Lower lobe of right lung (tissue), 2 donors: Measurements from ENCODE around the gene HDGF. TPM values are rescaled to one million over a fixed set of nuclear protein-coding genes. Genes with fewer than 3 reads are reported as not detected.

Experiments
- ATAC-seq, 2 donors: fragments of 200-7000 bp; cut with Tn5 transposase; one replicate each; pipeline ENCODE4 v1.9.1; 2020 to 2022; ENCODE audit warnings: mild to moderate bottlenecking in 2 of 2, moderate library complexity in 2 of 2
- DNase-seq: peaks from one replicate; pipeline ENCODE4 v3.0.0-alpha.2; 2020
- H3K27ac ChIP-seq: fragments of 200-600 bp; one replicate; pipeline ENCODE4 v1.8.0; 2022
- H3K27me3 ChIP-seq: fragments of 200-600 bp; one replicate; pipeline ENCODE4 v1.8.0; 2022; ENCODE audit warnings: low read depth
- H3K36me3 ChIP-seq: fragments of 200-600 bp; one replicate; pipeline ENCODE4 v1.8.0; 2022; ENCODE audit warnings: mild to moderate bottlenecking
- H3K4me1 ChIP-seq: fragments of 200-600 bp; one replicate; pipeline ENCODE4 v1.8.0; 2022
- H3K4me3 ChIP-seq: fragments of 200-600 bp; one replicate; pipeline ENCODE4 v1.8.0; 2022; ENCODE audit warnings: mild to moderate bottlenecking
- H3K9me3 ChIP-seq: fragments of 200-600 bp; one replicate; pipeline ENCODE4 v1.8.0; 2022
- intact Hi-C: fragments of 100-400 bp; cut with DNase I; formaldehyde crosslinking; loops from one replicate; pipeline ENCODE4 v1.11.0; 2022
- total RNA-seq: library from RNA; stranded (reverse); fragmentation: NEBNext Ultra II Directional; extraction: Animal tissue kit (Norgen Biotek cat#: 25700); gene quantifications from one replicate; pipeline ENCODE4 v1.2.1, GENCODE V29; 2021
- TF ChIP-seq, protein P1 (sequence below): fragments of 200-600 bp; IDR thresholded peaks from one replicate; pipeline ENCODE4 v1.8.0; 2022; ENCODE audit warnings: antibody characterized with exemption, mild to moderate bottlenecking
- donor health status: DM: no; HTN: yes; CAD: no; lungs with severe emphysema.

HDGF gene
- total RNA-seq, 1 donor from 2014 or later: 146 TPM

DNA sequence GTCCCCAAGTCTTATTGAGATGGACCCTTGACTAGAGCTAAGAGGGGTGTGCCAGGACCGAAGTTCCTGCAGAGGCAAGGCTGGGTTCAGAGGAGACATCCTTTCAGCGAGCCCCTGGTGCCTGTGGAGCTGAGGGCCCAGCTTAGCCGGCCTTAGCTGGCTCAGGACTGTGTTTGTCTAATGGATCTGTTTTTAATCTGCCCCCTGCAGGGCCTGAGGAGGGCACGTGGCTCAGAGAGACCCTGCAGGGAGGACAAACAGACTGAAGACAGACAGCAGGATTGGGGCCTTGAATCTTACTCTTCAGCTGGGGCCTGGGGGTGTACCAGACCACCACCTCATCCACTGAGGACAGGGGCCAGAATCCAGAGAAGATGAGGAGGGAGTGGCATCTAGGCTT, 47.7 kb downstream of the HDGF start:
- no peak overlapping the region for H3K4me3 ChIP-seq
- TF ChIP-seq, protein P1, sequence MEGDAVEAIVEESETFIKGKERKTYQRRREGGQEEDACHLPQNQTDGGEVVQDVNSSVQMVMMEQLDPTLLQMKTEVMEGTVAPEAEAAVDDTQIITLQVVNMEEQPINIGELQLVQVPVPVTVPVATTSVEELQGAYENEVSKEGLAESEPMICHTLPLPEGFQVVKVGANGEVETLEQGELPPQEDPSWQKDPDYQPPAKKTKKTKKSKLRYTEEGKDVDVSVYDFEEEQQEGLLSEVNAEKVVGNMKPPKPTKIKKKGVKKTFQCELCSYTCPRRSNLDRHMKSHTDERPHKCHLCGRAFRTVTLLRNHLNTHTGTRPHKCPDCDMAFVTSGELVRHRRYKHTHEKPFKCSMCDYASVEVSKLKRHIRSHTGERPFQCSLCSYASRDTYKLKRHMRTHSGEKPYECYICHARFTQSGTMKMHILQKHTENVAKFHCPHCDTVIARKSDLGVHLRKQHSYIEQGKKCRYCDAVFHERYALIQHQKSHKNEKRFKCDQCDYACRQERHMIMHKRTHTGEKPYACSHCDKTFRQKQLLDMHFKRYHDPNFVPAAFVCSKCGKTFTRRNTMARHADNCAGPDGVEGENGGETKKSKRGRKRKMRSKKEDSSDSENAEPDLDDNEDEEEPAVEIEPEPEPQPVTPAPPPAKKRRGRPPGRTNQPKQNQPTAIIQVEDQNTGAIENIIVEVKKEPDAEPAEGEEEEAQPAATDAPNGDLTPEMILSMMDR: no peak
- intact Hi-C loops: no loop called here
- H3K27ac ChIP-seq: no peak overlapping the region
- H3K9me3 ChIP-seq: no peaks in the 10 kb centered on the region
- ATAC-seq (no peak), DNase-seq (no peak)
- no peaks in the 10 kb centered on the region for H3K36me3 ChIP-seq
- peaks cover 32% of the 10 kb centered on the region for H3K4me1 ChIP-seq
- peaks cover 45% of the 10 kb centered on the region for H3K27me3 ChIP-seq

DNA sequence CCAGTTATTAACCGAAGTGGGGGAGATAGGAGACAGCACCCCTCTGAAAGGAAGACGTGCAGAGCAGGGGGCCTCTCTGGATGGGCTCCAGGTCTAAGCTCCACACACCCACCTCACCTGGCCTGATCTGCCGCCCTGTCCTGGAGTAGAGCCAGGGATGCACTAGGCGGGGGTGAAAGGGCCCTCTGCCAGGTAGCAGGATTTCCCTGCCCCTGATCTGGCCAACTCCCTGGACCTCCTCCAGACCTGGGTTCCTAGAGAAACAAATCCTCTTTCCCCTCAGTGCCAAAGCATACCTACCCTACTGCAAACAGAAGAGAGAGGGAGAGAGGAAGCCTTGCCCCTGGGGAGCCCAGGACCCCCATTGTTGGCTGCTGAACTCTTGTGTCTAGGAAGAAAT, 48.1 kb downstream of the HDGF start:
- no peak overlapping the region for H3K4me3 ChIP-seq
- no peak overlapping the region for H3K27ac ChIP-seq
- H3K4me1 ChIP-seq: peaks cover 32% of the 10 kb centered on the region
- H3K36me3 ChIP-seq: no peaks in the 10 kb centered on the region
- ATAC-seq: no peak
- intact Hi-C loops: no loop called here
- TF ChIP-seq, protein P1: no peak
- DNase-seq: no peak
- H3K9me3 ChIP-seq: no peaks in the 10 kb centered on the region
- H3K27me3 ChIP-seq: peaks cover 45% of the 10 kb centered on the region

DNA sequence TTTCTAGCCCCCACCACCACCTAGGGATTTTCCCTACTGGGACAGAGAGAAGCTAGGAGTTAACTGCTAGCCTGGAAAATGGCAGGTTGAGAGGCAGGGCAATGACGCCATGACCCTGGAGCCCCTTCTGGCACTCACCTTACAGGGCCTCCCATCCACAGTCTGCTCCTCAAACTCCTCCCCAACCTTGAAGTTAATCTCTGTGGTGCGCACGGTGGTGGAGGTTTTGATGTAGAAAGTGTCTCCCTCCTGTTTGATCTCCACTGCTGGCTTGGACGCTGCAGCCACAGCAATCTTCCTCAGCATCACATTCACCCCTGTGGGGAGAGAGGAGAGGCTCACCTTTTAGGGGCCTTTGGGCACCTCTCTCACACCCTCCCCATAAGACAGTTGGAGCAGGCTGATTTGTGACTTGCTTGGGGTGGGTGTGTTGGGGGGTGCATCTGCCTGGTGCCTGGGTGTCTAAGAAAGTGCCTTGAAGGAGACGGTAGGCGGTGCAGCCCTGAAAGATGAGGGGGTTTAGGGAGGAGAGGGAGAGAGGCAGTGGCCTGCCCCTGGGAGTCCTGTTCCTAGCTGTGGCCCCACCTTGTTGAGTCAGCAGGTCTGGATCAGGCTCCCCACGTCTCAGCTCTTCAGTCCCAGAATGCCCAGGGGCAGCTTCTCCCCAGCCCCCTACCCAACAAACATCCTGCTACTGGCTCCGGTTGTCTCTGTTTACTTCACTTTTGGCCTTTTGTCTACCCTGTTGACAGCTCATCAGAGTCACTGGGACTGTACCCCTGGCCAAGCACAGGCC, 50.5 kb downstream of the HDGF start:
- Histone ChIP-seq H3K27me3 (peaks cover 41% of the 10 kb centered on the region), H3K4me3 (no peak overlapping the region), H3K36me3 (no peaks in the 10 kb centered on the region), H3K4me1 (peaks cover 17% of the 10 kb centered on the region), H3K9me3 (no peaks in the 10 kb centered on the region), H3K27ac (no peak overlapping the region)
- ATAC-seq (no peak), DNase-seq (no peak)
- intact Hi-C loops: no loop called here
- TF ChIP-seq, protein P1: no peak

DNA sequence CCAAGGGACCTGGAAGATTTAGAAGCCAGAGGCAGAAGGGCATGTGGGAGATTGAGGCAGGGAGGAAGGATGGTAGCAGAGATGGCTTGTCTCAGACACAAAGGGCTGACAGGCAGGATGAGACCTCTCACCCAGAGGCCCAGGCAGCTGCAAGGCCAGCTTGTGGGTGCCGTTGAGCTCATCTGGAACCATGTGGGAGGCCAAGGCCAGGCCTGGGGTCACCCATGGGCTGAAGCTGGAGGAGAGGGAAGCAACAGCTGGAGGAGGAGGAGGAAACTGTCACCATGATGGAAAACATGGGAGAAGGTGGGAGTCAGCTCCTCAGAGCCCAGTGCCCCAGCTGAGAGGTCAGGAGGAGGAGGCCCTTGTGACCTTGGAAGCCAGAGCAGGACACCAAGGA, 52.5 kb downstream of the HDGF start:
- H3K27me3 ChIP-seq: peaks cover 23% of the 10 kb centered on the region
- no peaks in the 10 kb centered on the region for H3K4me1 ChIP-seq
- H3K36me3 ChIP-seq: no peaks in the 10 kb centered on the region
- H3K4me3 ChIP-seq: no peak overlapping the region
- TF ChIP-seq, protein P1: no peak
- intact Hi-C loops: no loop called here
- H3K27ac ChIP-seq: no peak overlapping the region
- ATAC-seq (no peak), DNase-seq (no peak)
- H3K9me3 ChIP-seq: no peaks in the 10 kb centered on the region

DNA sequence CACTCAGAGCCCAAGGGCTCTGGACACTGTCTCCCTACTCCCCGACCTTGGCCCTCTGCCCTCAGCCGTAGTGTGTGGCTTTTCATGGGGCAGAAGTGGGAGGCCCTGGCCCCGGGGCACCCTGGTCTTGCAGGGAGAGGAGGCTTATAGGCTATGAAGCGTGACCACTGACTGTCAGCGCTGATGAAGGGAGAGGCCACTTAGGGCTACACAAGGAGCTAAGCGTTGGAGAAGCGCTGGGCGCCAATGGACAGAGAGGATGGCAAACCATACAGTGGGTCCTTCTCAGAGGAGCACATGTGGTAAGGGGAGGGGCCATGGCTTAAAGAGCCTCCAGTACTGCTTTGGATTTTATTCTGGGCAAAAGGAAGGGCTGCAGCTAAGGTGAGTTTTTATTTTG, 54.0 kb downstream of the HDGF start:
- TF ChIP-seq, protein P1: no peak
- H3K4me3 ChIP-seq: no peak overlapping the region
- H3K4me1 ChIP-seq: peaks cover 4% of the 10 kb centered on the region
- ATAC-seq (no peak), DNase-seq (no peak)
- H3K36me3 ChIP-seq: no peaks in the 10 kb centered on the region
- H3K9me3 ChIP-seq: no peaks in the 10 kb centered on the region
- peaks cover 20% of the 10 kb centered on the region for H3K27me3 ChIP-seq
- no peak overlapping the region for H3K27ac ChIP-seq
- intact Hi-C loops: no loop called here
